HL-60 (cell line): Measurements from ENCODE around the gene HSPH1.

Experiments
- DNase-seq, 2 experiments: peaks; one replicate each; pipeline ENCODE4 v3.0.0-alpha.2; 2010 to 2020; ENCODE audit warnings: low read depth in 1 of 2, low spot score in 1 of 2
- H3K27ac ChIP-seq: fragments of 250-450 bp; sonication (Bioruptor Pico); replicated peaks from 2 replicates; pipeline ENCODE4 v1.5.1; 2020; ENCODE audit warnings: mild to moderate bottlenecking, moderate library complexity
- H3K27me3 ChIP-seq: fragments of 250-450 bp; sonication (Bioruptor Pico); 2 replicates; pipeline ENCODE4 v1.5.1; 2021; ENCODE audit warnings: mild to moderate bottlenecking, moderate library complexity; ENCODE audit not compliant: insufficient read depth, poor library complexity, severe bottlenecking
- H3K4me3 ChIP-seq: replicated peaks from 2 replicates; pipeline ENCODE4 v1.5.1; 2011; ENCODE audit warnings: mild to moderate bottlenecking, control low read depth, low read length; ENCODE audit not compliant: insufficient read depth
- CTCF ChIP-seq: IDR thresholded peaks from one replicate; pipeline ENCODE4 v1.5.1; 2011; ENCODE audit warnings: low read length, control low read depth, inconsistent platforms; ENCODE audit not compliant: insufficient read depth
- GABPA ChIP-seq: IDR thresholded peaks from 2 replicates; pipeline ENCODE4 v1.6.1; 2012; ENCODE audit warnings: low read depth
- POLR2AphosphoS5 ChIP-seq: IDR thresholded peaks from 2 replicates; pipeline ENCODE4 v1.6.1; 2012; ENCODE audit warnings: low read depth
- REST ChIP-seq: IDR thresholded peaks from 2 replicates; pipeline ENCODE4 v1.6.1; 2012; ENCODE audit warnings: low read depth; ENCODE audit not compliant: insufficient replicate concordance
- SPI1 ChIP-seq: IDR thresholded peaks from 2 replicates; pipeline ENCODE4 v1.6.1; 2012; ENCODE audit warnings: low read depth, mild to moderate bottlenecking, borderline replicate concordance

HSPH1 gene

GRCh38 chr13:31192306-31192705 is 30.6 kb upstream of the HSPH1 start:
- no peak for TF ChIP-seq POLR2AphosphoS5
- TF ChIP-seq CTCF, result no peak
- TF ChIP-seq REST, result no peak
- TF ChIP-seq GABPA, result no peak
- TF ChIP-seq SPI1, result no peak
- no peak for DNase-seq

GRCh38 chr13:31191748-31192147 is 30.0 kb upstream of the HSPH1 start:
- Histone ChIP-seq H3K4me3 (no peak overlapping the region), H3K27ac (no peak overlapping the region), H3K27me3 (no peaks in the 10 kb centered on the region)
- no peak for DNase-seq
- TF ChIP-seq REST, result no peak
- no peak for TF ChIP-seq CTCF
- TF ChIP-seq SPI1, result no peak
- no peak for TF ChIP-seq GABPA
- TF ChIP-seq POLR2AphosphoS5, result no peak

More at GRCh38 chr13:31192306-31192705, 30.6 kb upstream of the HSPH1 start:
- no peak overlapping the region for H3K4me3 ChIP-seq
- H3K27ac ChIP-seq, result no peak overlapping the region
- H3K27me3 ChIP-seq, result no peaks in the 10 kb centered on the region

GRCh38 chr13:31184981-31185645 is 23.4 kb upstream of the HSPH1 start:
- no peak for TF ChIP-seq POLR2AphosphoS5
- no peak for TF ChIP-seq GABPA
- no peak for TF ChIP-seq SPI1
- no peak for TF ChIP-seq CTCF
- TF ChIP-seq REST, result no peak
- no peak for DNase-seq
- H3K27ac ChIP-seq, result no peak overlapping the region
- H3K27me3 ChIP-seq, result no peaks in the 10 kb centered on the region
- H3K4me3 ChIP-seq, result no peak overlapping the region
